Measurements from ENCODE around the gene ATP5PD. TPM values are rescaled to one million over a fixed set of nuclear protein-coding genes. Genes with fewer than 3 reads are reported as not detected.

The ATP5PD gene
- total RNA-seq, 6 experiments from 2014 or later: 362 to 410 (median 386) TPM

DNA sequence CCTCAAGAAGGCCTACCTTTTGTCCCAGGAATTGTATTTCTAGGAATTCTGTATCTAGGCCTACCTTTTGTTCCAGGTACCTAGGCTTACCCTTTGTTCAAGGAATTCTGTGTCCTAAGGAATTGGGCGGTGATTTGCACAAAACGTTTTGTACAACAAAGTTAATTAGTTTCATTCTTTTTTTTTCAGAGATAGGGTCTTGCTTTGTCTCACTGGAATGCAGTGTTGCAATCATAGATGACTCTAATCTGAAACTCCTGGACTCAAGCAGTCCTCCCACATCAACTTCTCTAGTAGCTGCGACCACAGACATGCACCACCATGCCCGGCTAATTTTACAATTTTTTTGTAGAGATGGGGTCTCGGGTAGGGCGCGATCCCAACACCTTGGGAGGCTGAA, 52.3 kb downstream of the ATP5PD start:
- Mint-ChIP-seq H3K9me3 (no peaks in the 10 kb centered on the region), H3K4me1 (ENCODE audit: low read depth) (peaks cover 35% of the 10 kb centered on the region), H3K4me3 (peak overlapping the region; percentile 17; the same call in 1 of the 2 replicates), H3K27ac (peak overlapping the region; percentile 51), H3K36me3 (ENCODE audit: low read depth) (no peaks in the 10 kb centered on the region), H3K27me3 (ENCODE audit: insufficient read depth) (no peaks in the 10 kb centered on the region; the same call in 1 of the 2 replicates)
- DNase-seq: no peak
- TF ChIP-seq, protein P1, sequence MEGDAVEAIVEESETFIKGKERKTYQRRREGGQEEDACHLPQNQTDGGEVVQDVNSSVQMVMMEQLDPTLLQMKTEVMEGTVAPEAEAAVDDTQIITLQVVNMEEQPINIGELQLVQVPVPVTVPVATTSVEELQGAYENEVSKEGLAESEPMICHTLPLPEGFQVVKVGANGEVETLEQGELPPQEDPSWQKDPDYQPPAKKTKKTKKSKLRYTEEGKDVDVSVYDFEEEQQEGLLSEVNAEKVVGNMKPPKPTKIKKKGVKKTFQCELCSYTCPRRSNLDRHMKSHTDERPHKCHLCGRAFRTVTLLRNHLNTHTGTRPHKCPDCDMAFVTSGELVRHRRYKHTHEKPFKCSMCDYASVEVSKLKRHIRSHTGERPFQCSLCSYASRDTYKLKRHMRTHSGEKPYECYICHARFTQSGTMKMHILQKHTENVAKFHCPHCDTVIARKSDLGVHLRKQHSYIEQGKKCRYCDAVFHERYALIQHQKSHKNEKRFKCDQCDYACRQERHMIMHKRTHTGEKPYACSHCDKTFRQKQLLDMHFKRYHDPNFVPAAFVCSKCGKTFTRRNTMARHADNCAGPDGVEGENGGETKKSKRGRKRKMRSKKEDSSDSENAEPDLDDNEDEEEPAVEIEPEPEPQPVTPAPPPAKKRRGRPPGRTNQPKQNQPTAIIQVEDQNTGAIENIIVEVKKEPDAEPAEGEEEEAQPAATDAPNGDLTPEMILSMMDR (IDR thresholded peaks at IDR 0.05): no peak

GRCh38 chr17:74992223-74992622, 54.5 kb downstream of the ATP5PD start:
- no peak overlapping the region for H3K4me3 Mint-ChIP-seq
- TF ChIP-seq, protein P1 (IDR thresholded peaks at IDR 0.05): no peak
- H3K9me3 Mint-ChIP-seq: no peaks in the 10 kb centered on the region
- no peaks in the 10 kb centered on the region; the same call in 1 of the 2 replicates for H3K27me3 Mint-ChIP-seq (ENCODE audit: insufficient read depth)
- H3K36me3 Mint-ChIP-seq (ENCODE audit: low read depth): no peaks in the 10 kb centered on the region
- DNase-seq: no peak
- H3K27ac Mint-ChIP-seq: peak overlapping the region; percentile 52
- H3K4me1 Mint-ChIP-seq (ENCODE audit: low read depth): peaks cover 45% of the 10 kb centered on the region

GRCh38 chr17:74990581-74991105, 56.1 kb downstream of the ATP5PD start:
- peaks cover 45% of the 10 kb centered on the region for H3K4me1 Mint-ChIP-seq (ENCODE audit: low read depth)
- TF ChIP-seq, protein P1 (IDR thresholded peaks at IDR 0.05): no peak
- H3K4me3 Mint-ChIP-seq: no peak overlapping the region
- no peak for DNase-seq
- H3K9me3 Mint-ChIP-seq: no peaks in the 10 kb centered on the region
- no peaks in the 10 kb centered on the region; the same call in 1 of the 2 replicates for H3K27me3 Mint-ChIP-seq (ENCODE audit: insufficient read depth)
- H3K36me3 Mint-ChIP-seq (ENCODE audit: low read depth): no peaks in the 10 kb centered on the region
- H3K27ac Mint-ChIP-seq: no peak overlapping the region

Other genes with a start within 250 kb of the ATP5PD start
- under 1 TPM in 2 of 6 experiments, not detected in 4; 0.05 to 0.07 TPM for gene GRIN2C, start 187.1 kb downstream of the ATP5PD start, total RNA-seq (2021; fragmentation: NEBNext Ultra II Directional; extraction: Animal tissue kit (Norgen Biotek cat#: 25700))
- 10 to 100 TPM; 25.5 to 35.5 (median 33.9) TPM for gene FDXR, start 174.0 kb downstream of the ATP5PD start, total RNA-seq (2021; fragmentation: NEBNext Ultra II Directional; extraction: Animal tissue kit (Norgen Biotek cat#: 25700))
- not detected for gene FADS6, start 153.3 kb downstream of the ATP5PD start, total RNA-seq (2021; fragmentation: NEBNext Ultra II Directional; extraction: Animal tissue kit (Norgen Biotek cat#: 25700))
- not detected for gene USH1G, start 123.7 kb downstream of the ATP5PD start, total RNA-seq (2021; fragmentation: NEBNext Ultra II Directional; extraction: Animal tissue kit (Norgen Biotek cat#: 25700))
- not detected for gene OTOP2, start 122.7 kb downstream of the ATP5PD start, total RNA-seq (2021; fragmentation: NEBNext Ultra II Directional; extraction: Animal tissue kit (Norgen Biotek cat#: 25700))
- gene OTOP3, start 111.1 kb downstream of the ATP5PD start, total RNA-seq (2021; fragmentation: NEBNext Ultra II Directional; extraction: Animal tissue kit (Norgen Biotek cat#: 25700)): not detected
- under 1 TPM; 0.40 to 0.96 (median 0.56) TPM for gene HID1, start 74.2 kb downstream of the ATP5PD start, total RNA-seq (2021; fragmentation: NEBNext Ultra II Directional; extraction: Animal tissue kit (Norgen Biotek cat#: 25700))
- gene CDR2L, start 59.3 kb downstream of the ATP5PD start, total RNA-seq (2021; fragmentation: NEBNext Ultra II Directional; extraction: Animal tissue kit (Norgen Biotek cat#: 25700)): 10 to 100 TPM; 27.5 to 35.8 (median 30.4) TPM
- 10 to 100 TPM; 39.2 to 50.6 (median 47.8) TPM for gene MRPL58, start 34.3 kb downstream of the ATP5PD start, total RNA-seq (2021; fragmentation: NEBNext Ultra II Directional; extraction: Animal tissue kit (Norgen Biotek cat#: 25700))
- 10 to 100 TPM; 20.3 to 24.0 (median 21.3) TPM for gene KCTD2, start 256 bp upstream of the ATP5PD start, total RNA-seq (2021; fragmentation: NEBNext Ultra II Directional; extraction: Animal tissue kit (Norgen Biotek cat#: 25700))
- 10 to 100 TPM; 13.9 to 25.0 (median 21.1) TPM for gene SLC16A5, start 41.0 kb upstream of the ATP5PD start, total RNA-seq (2021; fragmentation: NEBNext Ultra II Directional; extraction: Animal tissue kit (Norgen Biotek cat#: 25700))
- gene ARMC7, start 63.0 kb upstream of the ATP5PD start, total RNA-seq (2021; fragmentation: NEBNext Ultra II Directional; extraction: Animal tissue kit (Norgen Biotek cat#: 25700)): 10 to 100 TPM in 2 of 6 experiments, 1 to 10 TPM in 4; 9.1 to 11.7 (median 9.6) TPM
- gene NT5C, start 84.8 kb upstream of the ATP5PD start, total RNA-seq (2021; fragmentation: NEBNext Ultra II Directional; extraction: Animal tissue kit (Norgen Biotek cat#: 25700)): 10 to 100 TPM; 30.4 to 41.7 (median 36.3) TPM
- 100 to 1,000 TPM; 236 to 276 (median 265) TPM for gene JPT1, start 107.5 kb upstream of the ATP5PD start, total RNA-seq (2021; fragmentation: NEBNext Ultra II Directional; extraction: Animal tissue kit (Norgen Biotek cat#: 25700))
- gene SUMO2, start 136.0 kb upstream of the ATP5PD start, total RNA-seq (2021; fragmentation: NEBNext Ultra II Directional; extraction: Animal tissue kit (Norgen Biotek cat#: 25700)): 100 to 1,000 TPM; 398 to 555 (median 512) TPM
- 10 to 100 TPM; 38.0 to 47.8 (median 43.1) TPM for gene NUP85, start 158.7 kb upstream of the ATP5PD start, total RNA-seq (2021; fragmentation: NEBNext Ultra II Directional; extraction: Animal tissue kit (Norgen Biotek cat#: 25700))
- 10 to 100 TPM; 23.2 to 26.5 (median 24.2) TPM for gene GGA3, start 214.6 kb upstream of the ATP5PD start, total RNA-seq (2021; fragmentation: NEBNext Ultra II Directional; extraction: Animal tissue kit (Norgen Biotek cat#: 25700))
- gene MRPS7, start 214.9 kb upstream of the ATP5PD start, total RNA-seq (2021; fragmentation: NEBNext Ultra II Directional; extraction: Animal tissue kit (Norgen Biotek cat#: 25700)): 10 to 100 TPM; 58.2 to 64.7 (median 60.2) TPM
- 10 to 100 TPM in 3 of 6 experiments, 1 to 10 TPM in 3; 8.8 to 10.8 (median 10.0) TPM for gene MIF4GD, start 224.3 kb upstream of the ATP5PD start, total RNA-seq (2021; fragmentation: NEBNext Ultra II Directional; extraction: Animal tissue kit (Norgen Biotek cat#: 25700))
- gene SLC25A19, start 242.5 kb upstream of the ATP5PD start, total RNA-seq (2021; fragmentation: NEBNext Ultra II Directional; extraction: Animal tissue kit (Norgen Biotek cat#: 25700)): 10 to 100 TPM in 1 of 6 experiments, 1 to 10 TPM in 5; 5.7 to 14.6 (median 7.1) TPM

Measured in HFFc6 (cell line).